Trophoblast cell (in vitro differentiated cells and primary cell): Measurements from ENCODE around the gene RTRAF.

Source experiments
- DNase-seq, 2 donors: peaks; one replicate each; pipeline ENCODE4 v3.0.0-alpha.2; 2016
- H2AFZ ChIP-seq: 2 replicates; pipeline ENCODE4 v1.6.1; 2013; ENCODE audit warnings: low read length, moderate library complexity, mild to moderate bottlenecking; ENCODE audit not compliant: insufficient read depth, poor library complexity
- H2AK5ac ChIP-seq: 2 replicates; pipeline ENCODE4 v1.6.1; 2013; ENCODE audit warnings: mild to moderate bottlenecking, low read length
- H2BK120ac ChIP-seq: 2 replicates; pipeline ENCODE4 v1.6.1; 2013; ENCODE audit warnings: low read length, mild to moderate bottlenecking, moderate library complexity; ENCODE audit not compliant: insufficient read depth, poor library complexity
- H2BK12ac ChIP-seq: 2 replicates; pipeline ENCODE4 v1.6.1; 2013; ENCODE audit warnings: mild to moderate bottlenecking, low read length, moderate library complexity
- H2BK5ac ChIP-seq: 2 replicates; pipeline ENCODE4 v1.6.1; 2013; ENCODE audit warnings: low read length, low read depth, moderate library complexity, mild to moderate bottlenecking; ENCODE audit not compliant: poor library complexity
- H3K14ac ChIP-seq: 2 replicates; pipeline ENCODE4 v1.6.1; 2013; ENCODE audit warnings: mild to moderate bottlenecking, low read length
- H3K18ac ChIP-seq: 2 replicates; pipeline ENCODE4 v1.6.1; 2013; ENCODE audit warnings: mild to moderate bottlenecking, low read length
- H3K23ac ChIP-seq: 2 replicates; pipeline ENCODE4 v1.6.1; 2013; ENCODE audit warnings: low read length
- H3K27ac ChIP-seq: 2 replicates; pipeline ENCODE4 v1.5.1; 2013; ENCODE audit warnings: low read depth, mild to moderate bottlenecking, inconsistent platforms, low read length, moderate library complexity
- H3K27me3 ChIP-seq: 2 replicates; pipeline ENCODE4 v1.6.1; 2013; ENCODE audit warnings: inconsistent platforms, mild to moderate bottlenecking, low read length, moderate library complexity; ENCODE audit not compliant: insufficient read depth
- H3K36me3 ChIP-seq, 2 experiments: 1 replicate in 1 of 2; 2 replicates in 1 of 2; pipeline ENCODE4 v1.6.1; 2013; ENCODE audit warnings: low read length in 2 of 2, mild to moderate bottlenecking in 2 of 2, moderate library complexity in 1 of 2; ENCODE audit not compliant: insufficient read depth in 2 of 2, control insufficient read depth in 1 of 2
- H3K4ac ChIP-seq: 2 replicates; pipeline ENCODE4 v1.6.1; 2013; ENCODE audit warnings: low read depth, mild to moderate bottlenecking, low read length, moderate library complexity
- H3K4me1 ChIP-seq, 2 experiments: 1 replicate in 1 of 2; 2 replicates in 1 of 2; pipeline ENCODE4 v1.6.1; 2013; ENCODE audit warnings: low read length in 2 of 2, mild to moderate bottlenecking in 2 of 2, moderate library complexity in 1 of 2; ENCODE audit not compliant: insufficient read depth in 2 of 2, control insufficient read depth in 1 of 2
- H3K4me2 ChIP-seq: 2 replicates; pipeline ENCODE4 v1.6.1; 2013; ENCODE audit warnings: inconsistent platforms, mild to moderate bottlenecking, low read length, moderate library complexity
- H3K4me3 ChIP-seq: 2 replicates; pipeline ENCODE4 v1.5.1; 2013; ENCODE audit warnings: mild to moderate bottlenecking, low read depth, low read length, inconsistent platforms
- H3K79me1 ChIP-seq: one replicate; pipeline ENCODE4 v1.6.1; 2013; ENCODE audit warnings: low read length
- H3K79me2 ChIP-seq: 2 replicates; pipeline ENCODE4 v1.6.1; 2013; ENCODE audit warnings: low read length, mild to moderate bottlenecking; ENCODE audit not compliant: control insufficient read depth, insufficient read depth, poor library complexity
- H3K9ac ChIP-seq: 2 replicates; pipeline ENCODE4 v1.6.1; 2013; ENCODE audit warnings: mild to moderate bottlenecking, low read length
- H3K9me3 ChIP-seq: 2 replicates; pipeline ENCODE4 v1.6.1; 2013; ENCODE audit warnings: low read depth, mild to moderate bottlenecking, control low read depth, inconsistent platforms, low read length; ENCODE audit not compliant: insufficient read depth
- H4K12ac ChIP-seq: 2 replicates; pipeline ENCODE4 v1.6.1; 2013; ENCODE audit warnings: low read depth, mild to moderate bottlenecking, low read length, moderate library complexity
- H4K8ac ChIP-seq: 2 replicates; pipeline ENCODE4 v1.6.1; 2013; ENCODE audit warnings: low read depth, mild to moderate bottlenecking, low read length, moderate library complexity
- H4K91ac ChIP-seq: one replicate; pipeline ENCODE4 v1.6.1; 2013; ENCODE audit warnings: low read depth, mild to moderate bottlenecking, low read length, moderate library complexity
- WGBS: extraction: QIAGEN DNeasy Blood & Tissue Kit; methylation state at CpG from one replicate; pipeline ENCODE4 v1.1.7; 2013; ENCODE audit warnings: missing lambda C conversion rate; ENCODE audit not compliant: insufficient read length, insufficient coverage; ENCODE audit errors: extremely low coverage; 5-methylcytosine and 5-hydroxymethylcytosine counted together

RTRAF gene

DNA sequence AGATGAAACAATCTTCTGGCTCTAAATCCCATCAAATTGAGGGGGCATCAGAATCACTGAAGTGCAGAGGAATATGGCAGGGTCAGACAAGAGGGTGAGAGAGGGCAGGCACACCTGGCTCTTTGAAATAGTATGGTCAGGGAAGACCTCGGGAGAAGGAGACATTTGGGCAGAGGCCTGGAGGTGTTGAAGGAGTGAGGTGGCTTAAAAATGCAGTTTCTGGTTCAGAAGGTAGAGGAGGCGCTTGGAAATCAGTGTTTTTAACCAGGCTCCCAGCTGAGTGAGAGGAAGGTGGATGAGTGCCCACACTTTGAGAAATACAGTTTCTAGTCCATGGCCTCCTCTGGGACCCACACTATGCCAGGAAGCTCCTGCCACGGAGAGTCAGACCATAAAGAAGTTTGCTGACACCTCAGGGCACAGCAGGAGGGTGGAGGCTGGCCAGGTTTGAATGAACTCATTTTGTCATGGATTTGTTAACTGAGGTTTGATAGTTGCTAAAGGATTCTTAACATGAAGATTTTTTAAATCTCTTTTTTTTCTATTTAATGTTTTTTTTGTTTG is 59.4 kb downstream of the RTRAF start:
- Histone ChIP-seq H4K8ac (no peak overlapping the region), H3K27ac (no peak overlapping the region), H3K18ac (no peak overlapping the region), H4K91ac (no peak overlapping the region), H3K79me1 (no peaks in the 10 kb centered on the region), H4K12ac (no peak overlapping the region), H3K4me1 (peaks cover 5 to 15% of the 10 kb centered on the region in 2 experiments), H3K4me2 (no peak overlapping the region), H3K4me3 (no peak overlapping the region), H3K4ac (no peak overlapping the region), H3K79me2 (no peaks in the 10 kb centered on the region), H2AK5ac (no peak overlapping the region), H3K9me3 (no peaks in the 10 kb centered on the region), H2BK5ac (no peak overlapping the region), H2BK12ac (no peak overlapping the region), H3K9ac (no peak overlapping the region), H3K36me3 (no peaks in the 10 kb centered on the region), H3K23ac (no peak overlapping the region), H3K14ac (no peak overlapping the region), H2AFZ (no peak overlapping the region), H2BK120ac (no peak overlapping the region), H3K27me3 (no peaks in the 10 kb centered on the region)
- WGBS: no CpG with 5 or more reads among the region's 3 CpGs
- DNase-seq: no peak

DNA sequence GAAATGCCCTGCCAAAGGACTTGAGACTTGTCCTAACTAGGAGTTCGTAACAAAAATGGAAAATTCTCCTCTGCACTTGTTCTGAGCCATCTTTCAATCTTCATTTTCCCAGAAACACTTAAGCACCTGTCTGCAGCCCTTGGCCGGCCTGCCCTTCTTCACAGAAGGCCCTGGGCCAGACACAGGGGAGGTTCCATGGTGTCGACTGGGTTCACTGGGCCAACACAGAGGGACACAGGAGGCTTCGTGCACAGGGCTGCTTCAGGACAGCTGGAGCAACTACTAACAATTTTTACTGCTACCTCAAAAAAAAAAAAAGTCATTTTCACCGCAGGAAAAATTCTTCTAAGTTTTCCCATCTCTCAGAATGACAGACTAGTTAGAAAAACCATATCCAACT is 59.9 kb downstream of the RTRAF start:
- Histone ChIP-seq H3K4me1 (peaks cover 5 to 15% of the 10 kb centered on the region in 2 experiments), H3K9ac (no peak overlapping the region), H3K4me3 (no peak overlapping the region), H3K14ac (no peak overlapping the region), H3K18ac (no peak overlapping the region), H3K27ac (no peak overlapping the region), H2AK5ac (no peak overlapping the region), H3K4me2 (no peak overlapping the region), H3K27me3 (no peaks in the 10 kb centered on the region), H4K8ac (no peak overlapping the region), H3K79me1 (no peaks in the 10 kb centered on the region), H2AFZ (no peak overlapping the region), H4K12ac (no peak overlapping the region), H3K79me2 (no peaks in the 10 kb centered on the region), H3K4ac (no peak overlapping the region), H2BK120ac (no peak overlapping the region), H3K9me3 (no peaks in the 10 kb centered on the region), H2BK5ac (no peak overlapping the region), H3K23ac (no peak overlapping the region), H4K91ac (no peak overlapping the region), H2BK12ac (no peak overlapping the region), H3K36me3 (no peaks in the 10 kb centered on the region)
- WGBS: no CpG with 5 or more reads among the region's 5 CpGs
- DNase-seq: no peak

DNA sequence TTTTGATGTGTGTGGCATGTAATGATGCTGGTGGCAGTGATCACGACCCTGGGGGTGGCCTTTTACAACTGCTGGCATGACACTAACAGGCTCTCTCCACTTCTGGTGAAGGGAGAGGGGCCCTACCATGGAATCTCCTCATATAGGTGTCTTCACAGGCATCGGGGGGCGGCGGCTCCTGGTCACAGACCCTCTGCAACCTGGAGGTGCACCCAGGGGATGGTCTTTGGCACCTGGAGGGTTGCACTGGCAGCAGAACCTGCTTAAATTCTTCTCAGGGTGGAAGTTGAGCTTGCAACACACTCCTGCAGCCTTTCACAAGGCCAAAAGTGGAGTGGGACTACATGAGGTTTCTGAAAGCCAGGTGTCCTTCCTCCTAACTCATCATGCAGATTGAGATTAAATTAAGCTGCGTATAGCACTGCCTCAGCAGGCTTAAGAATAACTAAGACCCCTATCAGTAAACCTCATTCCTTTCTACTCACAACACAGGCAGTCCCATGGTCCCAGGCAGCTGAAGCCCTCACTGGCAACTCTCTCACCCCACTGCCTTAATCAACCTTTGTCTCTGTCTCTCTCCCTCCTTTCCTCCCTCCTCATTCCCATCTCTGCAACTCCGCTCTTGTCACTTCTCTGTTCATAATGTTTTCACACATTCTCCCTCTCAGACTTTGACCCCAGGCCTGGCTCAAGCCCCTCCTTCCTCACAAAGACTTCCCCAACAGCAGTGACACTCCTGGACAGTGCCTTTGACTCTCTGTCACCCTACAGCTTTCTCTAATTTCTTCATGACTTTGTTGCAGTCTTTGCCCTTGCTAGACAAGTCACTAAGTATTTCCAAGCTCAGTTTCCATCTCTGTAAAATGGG is 60.6 kb downstream of the RTRAF start:
- no peak overlapping the region for H3K14ac ChIP-seq
- H4K8ac ChIP-seq: no peak overlapping the region
- H3K4me3 ChIP-seq: no peak overlapping the region
- no peak overlapping the region for H2AFZ ChIP-seq
- no peaks in the 10 kb centered on the region for H3K27me3 ChIP-seq
- no peak overlapping the region for H2BK12ac ChIP-seq
- no peak for DNase-seq
- no CpG with 5 or more reads among the region's 6 CpGs for WGBS
- H3K23ac ChIP-seq: no peak overlapping the region
- H2BK120ac ChIP-seq: no peak overlapping the region
- H3K79me2 ChIP-seq: no peaks in the 10 kb centered on the region
- no peaks in the 10 kb centered on the region for H3K9me3 ChIP-seq
- no peak overlapping the region for H3K4me2 ChIP-seq
- no peak overlapping the region for H4K12ac ChIP-seq
- H3K27ac ChIP-seq: no peak overlapping the region
- H3K4me1 ChIP-seq: peaks cover 5 to 15% of the 10 kb centered on the region in 2 experiments
- H3K9ac ChIP-seq: no peak overlapping the region
- H3K18ac ChIP-seq: no peak overlapping the region
- no peaks in the 10 kb centered on the region for H3K36me3 ChIP-seq
- H2BK5ac ChIP-seq: no peak overlapping the region
- H4K91ac ChIP-seq: no peak overlapping the region
- H2AK5ac ChIP-seq: no peak overlapping the region
- no peak overlapping the region for H3K4ac ChIP-seq
- H3K79me1 ChIP-seq: no peaks in the 10 kb centered on the region

DNA sequence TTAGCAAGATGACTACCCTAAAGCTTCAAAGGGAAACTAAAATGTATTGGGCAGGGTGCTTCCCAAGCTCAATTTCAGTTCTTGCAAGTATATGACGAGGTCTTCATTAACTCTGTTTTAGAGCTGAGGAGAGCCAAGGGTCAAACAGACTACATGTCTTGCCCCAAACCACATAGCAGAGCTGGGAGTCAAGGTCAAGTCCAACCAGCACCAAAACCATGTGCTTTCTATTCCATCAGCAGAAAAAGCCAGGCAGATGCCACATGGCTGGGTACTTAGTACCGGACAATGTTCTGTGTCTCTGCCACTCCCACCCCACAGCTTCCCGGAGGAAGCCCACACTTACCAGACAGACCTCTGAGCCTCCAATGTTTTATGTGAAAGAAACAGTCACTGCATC is 61.9 kb downstream of the RTRAF start:
- no peak overlapping the region for H3K4me2 ChIP-seq
- no peak overlapping the region for H3K27ac ChIP-seq
- no peaks in the 10 kb centered on the region for H3K79me1 ChIP-seq
- no peak for DNase-seq
- H3K4ac ChIP-seq: no peak overlapping the region
- H2AFZ ChIP-seq: no peak overlapping the region
- no peak overlapping the region for H2BK120ac ChIP-seq
- no peaks in the 10 kb centered on the region for H3K27me3 ChIP-seq
- H3K9ac ChIP-seq: no peak overlapping the region
- H2AK5ac ChIP-seq: no peak overlapping the region
- no peak overlapping the region for H4K8ac ChIP-seq
- WGBS: no CpG with 5 or more reads among the region's 3 CpGs
- H3K23ac ChIP-seq: no peak overlapping the region
- no peak overlapping the region for H3K4me3 ChIP-seq
- no peak overlapping the region for H2BK5ac ChIP-seq
- no peak overlapping the region for H4K91ac ChIP-seq
- H2BK12ac ChIP-seq: no peak overlapping the region
- H3K79me2 ChIP-seq: no peaks in the 10 kb centered on the region
- no peaks in the 10 kb centered on the region for H3K9me3 ChIP-seq
- H3K4me1 ChIP-seq: peaks cover 5 to 15% of the 10 kb centered on the region in 2 experiments
- H3K18ac ChIP-seq: no peak overlapping the region
- H3K36me3 ChIP-seq: no peaks in the 10 kb centered on the region
- H3K14ac ChIP-seq: no peak overlapping the region
- no peak overlapping the region for H4K12ac ChIP-seq
